ENCODE results near the gene SLC15A3. TPM values are rescaled to one million over a fixed set of nuclear protein-coding genes. Genes with fewer than 3 reads are reported as not detected.

Gene SLC15A3
- total RNA-seq: 0.85 and 2.9 TPM in 2 replicates

GRCh38 chr11:60951904-60952741 is at the start of gene SLC15A3:
TSS of gene SLC15A3 (minus strand) at chr11:60952176. CDS start at chr11:60951551, 625 bp downstream.

GRCh38 chr11:60971520-60971919 is 19.5 kb upstream of the SLC15A3 start, which contains the start of gene CD6:
TSS of gene CD6 (plus strand) at chr11:60971680. CDS start at chr11:60971866, 186 bp downstream.

GRCh38 chr11:60924110-60924905 is 27.7 kb downstream of the SLC15A3 start, which contains the start of gene TMEM132A:
TSS of gene TMEM132A (plus strand) at chr11:60924460. CDS start at chr11:60924634, 174 bp downstream.

GRCh38 chr11:60913793-60914632 is 38.0 kb downstream of the SLC15A3 start, which contains the start of gene TMEM109:
TSS of gene TMEM109 (plus strand) at chr11:60914158. CDS start at chr11:60919694, 5,536 bp downstream.

GRCh38 chr11:60906132-60906972 is 45.6 kb downstream of the SLC15A3 start, which contains the start of gene PRPF19:
TSS of gene PRPF19 (minus strand) at chr11:60906585. CDS start at chr11:60906382, 203 bp downstream.

Other genes starting within 250 kb of the SLC15A3 start
- not detected in 2 replicates for gene MS4A18, start 227.5 kb downstream of the SLC15A3 start, total RNA-seq
- not detected in 2 replicates for gene MS4A15, start 195.3 kb downstream of the SLC15A3 start, total RNA-seq
- not detected in 2 replicates for gene MS4A10, start 166.8 kb downstream of the SLC15A3 start, total RNA-seq
- gene CCDC86, start 110.1 kb downstream of the SLC15A3 start, total RNA-seq: 14.5 and 17.6 TPM in 2 replicates
- gene PTGDR2, start 96.2 kb downstream of the SLC15A3 start, total RNA-seq: not detected in 2 replicates
- gene ZP1, start 84.6 kb downstream of the SLC15A3 start, total RNA-seq: not detected in 2 replicates
- gene PRPF19, start 45.6 kb downstream of the SLC15A3 start, total RNA-seq: 38.8 and 71.6 TPM in 2 replicates
- 14.7 and 17.4 TPM in 2 replicates for gene TMEM109, start 38.0 kb downstream of the SLC15A3 start, total RNA-seq
- 32.4 and 208 TPM in 2 replicates for gene TMEM132A, start 27.7 kb downstream of the SLC15A3 start, total RNA-seq
- under 0.01 TPM in 1 of 2 replicates, not detected in the other for gene CD6, start 19.5 kb upstream of the SLC15A3 start, total RNA-seq
- not detected in 2 replicates for gene CD5, start 150.3 kb upstream of the SLC15A3 start, total RNA-seq
- 8.2 and 10.9 TPM in 2 replicates for gene VPS37C, start 209.2 kb upstream of the SLC15A3 start, total RNA-seq

Data from tracheal epithelial cell (primary cell).